ENCODE results near the gene SLITRK1.

- no peak for TF ChIP-seq EP300 (IDR thresholded peaks at IDR 0.05)
- no peak for TF ChIP-seq CTCF (IDR thresholded peaks at IDR 0.05)
These were observed 43.1 kb downstream of the SLITRK1 start for GRCh38 chr13:83839146-83839545.
